PC-9 (cell line): ENCODE data around the gene ATP5MC2. TPM values are rescaled to one million over a fixed set of nuclear protein-coding genes. Genes with fewer than 3 reads are reported as not detected.
"Not testable (repeated sequence)": the region's sequence is repeated elsewhere in the genome, so short reads cannot be mapped to it uniquely, and the experiment has no call there.

Source experiments
- BruUV-seq: library from RNA; stranded (reverse); fragments of 400-500 nt; replicated peaks from 2 replicates; lab custom pipeline; 2021; lab: Mats Ljungman, UMichigan
- CTCF ChIA-PET: fragments of 300-600 bp; sonication (Branson Sonifier 250); formaldehyde crosslinking; loops from one replicate; lab custom pipeline; 2022; ENCODE audit warnings: antibody characterized with exemption; lab: Charles Lee
- POLR2A ChIA-PET: fragments of 300-600 bp; sonication (Branson Sonifier 250); formaldehyde crosslinking; loops from one replicate; lab custom pipeline; 2022; ENCODE audit warnings: antibody characterized with exemption; ENCODE audit not compliant: unreplicated experiment; lab: Charles Lee
- DNase-seq, 2 experiments: peaks; one replicate each; pipeline versions ENCODE4 v3.0.0 to v3.0.0-alpha.2; 2015 to 2022; ENCODE audit warnings: mixed read lengths in 1 of 2
- H2AFZ ChIP-seq: fragments of 200-600 bp; sonication (generic); 2 replicates; pipeline ENCODE4 v1.8.1; 2017; ENCODE audit warnings: antibody characterized with exemption
- H3F3A ChIP-seq: fragments of 200-600 bp; sonication (generic); 2 replicates; pipeline ENCODE4 v1.8.1; 2017; ENCODE audit warnings: antibody characterized with exemption, mild to moderate bottlenecking, low read depth; ENCODE audit not compliant: insufficient read depth
- H3K27ac ChIP-seq: fragments of 200-600 bp; sonication (generic); 2 replicates; pipeline ENCODE4 v1.6.1; 2016; ENCODE audit warnings: mixed run types
- H3K27me3 ChIP-seq: fragments of 200-600 bp; sonication (generic); 2 replicates; pipeline ENCODE4 v1.6.1; 2016; ENCODE audit warnings: low read depth, mixed run types; ENCODE audit not compliant: insufficient read depth
- H3K36me3 ChIP-seq: fragments of 200-600 bp; sonication (generic); 2 replicates; pipeline ENCODE4 v1.6.1; 2016; ENCODE audit warnings: low read depth, mixed run types
- H3K4me1 ChIP-seq: fragments of 200-600 bp; sonication (generic); replicated peaks from 2 replicates; pipeline ENCODE4 v1.6.1; 2016; ENCODE audit warnings: mixed run types; ENCODE audit not compliant: insufficient read depth
- H3K4me2 ChIP-seq: fragments of 200-600 bp; sonication (generic); 2 replicates; pipeline ENCODE4 v1.6.1; 2017; ENCODE audit warnings: mixed run types
- H3K4me3 ChIP-seq: fragments of 200-600 bp; sonication (generic); 2 replicates; pipeline ENCODE4 v1.6.1; 2016; ENCODE audit warnings: mixed run types
- H3K79me2 ChIP-seq: fragments of 200-600 bp; sonication (generic); 2 replicates; pipeline ENCODE4 v1.6.1; 2017; ENCODE audit warnings: low read depth, mixed run types
- H3K9me2 ChIP-seq: fragments of 200-600 bp; sonication (generic); 2 replicates; pipeline ENCODE4 v1.8.1; 2017; ENCODE audit warnings: mild to moderate bottlenecking; ENCODE audit not compliant: insufficient read depth
- H3K9me3 ChIP-seq: fragments of 200-600 bp; sonication (generic); 2 replicates; pipeline ENCODE4 v1.8.1; 2016; ENCODE audit warnings: low read depth; ENCODE audit not compliant: insufficient read depth
- H4K20me1 ChIP-seq: fragments of 200-600 bp; sonication (generic); 2 replicates; pipeline ENCODE4 v1.8.1; 2017; ENCODE audit not compliant: insufficient read depth
- EZH2 ChIP-seq: fragments of 200-600 bp; sonication (generic); IDR thresholded peaks from 2 replicates; pipeline ENCODE4 v1.8.0; 2017; ENCODE audit warnings: antibody characterized with exemption, low read depth
- intact Hi-C: fragments of 100-400 bp; cut with micrococcal nuclease; formaldehyde crosslinking; loops from one replicate; pipeline ENCODE4 v1.10.0; 2022; ENCODE audit not compliant: unreplicated experiment
- total RNA-seq: library from RNA; stranded (reverse); gene quantifications from 2 replicates; pipeline ENCODE4 v1.2.3, GENCODE V29; 2021
- TF ChIP-seq, protein P1 (sequence below): fragments of 200-600 bp; sonication (generic); conservative IDR thresholded peaks from 2 replicates; pipeline ENCODE4 v1.6.1; 2017; ENCODE audit warnings: mixed run types, antibody characterized with exemption, mild to moderate bottlenecking, moderate library complexity

The ATP5MC2 gene
- total RNA-seq, 1 experiment from 2014 or later: 270 TPM

- DNase-seq: no peak
- Histone ChIP-seq H3F3A (no peaks in the 10 kb centered on the region), H3K27ac (no peak overlapping the region), H2AFZ (no peak overlapping the region), H3K36me3 (no peaks in the 10 kb centered on the region), H3K9me3 (no peaks in the 10 kb centered on the region), H3K9me2 (no peaks in the 10 kb centered on the region), H3K4me2 (no peak overlapping the region), H3K79me2 (no peaks in the 10 kb centered on the region), H4K20me1 (no peaks in the 10 kb centered on the region), H3K4me1 (no peaks in the 10 kb centered on the region), H3K27me3 (no peaks in the 10 kb centered on the region), H3K4me3 (no peak overlapping the region)
- CTCF ChIA-PET: no interaction called here
- TF ChIP-seq, protein P1, sequence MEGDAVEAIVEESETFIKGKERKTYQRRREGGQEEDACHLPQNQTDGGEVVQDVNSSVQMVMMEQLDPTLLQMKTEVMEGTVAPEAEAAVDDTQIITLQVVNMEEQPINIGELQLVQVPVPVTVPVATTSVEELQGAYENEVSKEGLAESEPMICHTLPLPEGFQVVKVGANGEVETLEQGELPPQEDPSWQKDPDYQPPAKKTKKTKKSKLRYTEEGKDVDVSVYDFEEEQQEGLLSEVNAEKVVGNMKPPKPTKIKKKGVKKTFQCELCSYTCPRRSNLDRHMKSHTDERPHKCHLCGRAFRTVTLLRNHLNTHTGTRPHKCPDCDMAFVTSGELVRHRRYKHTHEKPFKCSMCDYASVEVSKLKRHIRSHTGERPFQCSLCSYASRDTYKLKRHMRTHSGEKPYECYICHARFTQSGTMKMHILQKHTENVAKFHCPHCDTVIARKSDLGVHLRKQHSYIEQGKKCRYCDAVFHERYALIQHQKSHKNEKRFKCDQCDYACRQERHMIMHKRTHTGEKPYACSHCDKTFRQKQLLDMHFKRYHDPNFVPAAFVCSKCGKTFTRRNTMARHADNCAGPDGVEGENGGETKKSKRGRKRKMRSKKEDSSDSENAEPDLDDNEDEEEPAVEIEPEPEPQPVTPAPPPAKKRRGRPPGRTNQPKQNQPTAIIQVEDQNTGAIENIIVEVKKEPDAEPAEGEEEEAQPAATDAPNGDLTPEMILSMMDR: no peak
- no peak for TF ChIP-seq EZH2
- POLR2A ChIA-PET: interaction anchor here (0.6 kb wide), 1 partner anchor 133 kb away, joined by 4 read pairs; no protein-coding TSS in a partner anchor
- intact Hi-C loops: no loop called here
- BruUV-seq: no TSS peak
Observed at GRCh38 chr12:53683983-53684382, 8.1 kb upstream of the ATP5MC2 start.

DNA sequence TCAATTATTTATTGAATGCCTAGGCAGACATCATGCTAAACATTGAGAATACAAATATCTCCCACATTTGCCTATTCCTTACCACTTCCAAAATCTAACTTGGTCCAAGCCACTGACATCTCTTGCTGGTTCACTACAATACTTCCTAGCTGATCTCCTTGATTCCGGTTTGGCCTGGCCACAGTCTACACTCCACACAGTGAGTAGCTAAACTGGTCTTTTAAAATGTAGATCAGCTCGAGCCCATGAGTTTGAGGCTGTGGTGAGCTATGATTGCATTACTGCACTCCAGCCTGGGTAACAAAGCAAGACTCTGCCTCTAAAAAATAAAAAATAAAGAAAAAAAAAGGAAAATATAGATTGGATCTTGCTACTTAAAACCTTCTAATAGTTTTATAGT, 7.6 kb upstream of the ATP5MC2 start:
- Histone ChIP-seq H3K4me3 (no peak overlapping the region), H2AFZ (no peak overlapping the region), H3K4me2 (no peak overlapping the region), H3F3A (no peaks in the 10 kb centered on the region), H3K9me3 (no peaks in the 10 kb centered on the region), H3K27ac (no peak overlapping the region), H3K27me3 (no peaks in the 10 kb centered on the region), H3K4me1 (no peaks in the 10 kb centered on the region), H3K9me2 (no peaks in the 10 kb centered on the region), H3K79me2 (no peaks in the 10 kb centered on the region), H4K20me1 (no peaks in the 10 kb centered on the region), H3K36me3 (no peaks in the 10 kb centered on the region)
- DNase-seq: no peak
- intact Hi-C loops: no loop called here
- TF ChIP-seq EZH2: no peak
- TF ChIP-seq, protein P1: no peak
- ChIA-PET POLR2A (interaction anchor here (0.6 kb wide), 1 partner anchor 133 kb away, joined by 4 read pairs; no protein-coding TSS in a partner anchor), CTCF (no interaction called here)
- BruUV-seq: no TSS peak

- DNase-seq, BruUV-seq, H3K36me3 ChIP-seq, H3F3A ChIP-seq, H3K27me3 ChIP-seq, H3K27ac ChIP-seq, H3K4me2 ChIP-seq, H3K4me1 ChIP-seq, POLR2A ChIA-PET, H2AFZ ChIP-seq, H3K9me3 ChIP-seq, intact Hi-C loops, H3K4me3 ChIP-seq, H4K20me1 ChIP-seq, H3K9me2 ChIP-seq, H3K79me2 ChIP-seq: not testable (repeated sequence)
- CTCF ChIA-PET: interaction anchor here (0.5 kb wide), 1 partner anchor 572 kb away, joined by 3 read pairs; no protein-coding TSS in a partner anchor
Observed at GRCh38 chr12:53680061-53680460, 4.2 kb upstream of the ATP5MC2 start.

- Histone ChIP-seq H3K79me2 (peaks cover 19% of the 10 kb centered on the region), H4K20me1 (no peaks in the 10 kb centered on the region), H3F3A (no peaks in the 10 kb centered on the region), H3K9me2 (no peaks in the 10 kb centered on the region), H3K4me2 (no peak overlapping the region), H3K9me3 (no peaks in the 10 kb centered on the region), H3K4me1 (peaks cover 15% of the 10 kb centered on the region), H3K27me3 (no peaks in the 10 kb centered on the region), H2AFZ (no peak overlapping the region), H3K36me3 (peaks cover 7% of the 10 kb centered on the region), H3K4me3 (no peak overlapping the region), H3K27ac (no peak overlapping the region)
- ChIA-PET POLR2A (no interaction called here), CTCF (no interaction called here)
- intact Hi-C loops: loop anchor here (5.0 kb wide), 1 partner anchor 355 kb away; the partner anchor contains the start of gene AAAS
- no peak for DNase-seq
- no TSS peak for BruUV-seq
- TF ChIP-seq EZH2: no peak
- TF ChIP-seq, protein P1: no peak
Observed at GRCh38 chr12:53677800-53678148, 1.9 kb upstream of the ATP5MC2 start.
